Lung (tissue), 12 donors: ENCODE data around the gene RAP1GAP2. TPM values are rescaled to one million over a fixed set of nuclear protein-coding genes. Genes with fewer than 3 reads are reported as not detected.

Source experiments
- ATAC-seq: fragments of 200-7000 bp; cut with Tn5 transposase; one replicate; pipeline ENCODE4 v1.9.1; 2020; ENCODE audit warnings: moderate number of reproducible peaks; ENCODE audit not compliant: insufficient read depth, low FRiP score
- DNase-seq, 3 donors: peaks; one replicate each; pipeline ENCODE4 v3.0.0-alpha.2; 2013 to 2017
- H3K27ac ChIP-seq, 2 donors: one replicate each; pipeline ENCODE4 v1.5.1; 2013; ENCODE audit warnings: mild to moderate bottlenecking in 2 of 2, moderate library complexity in 2 of 2, control low read depth in 1 of 2, inconsistent platforms in 1 of 2, low read depth in 1 of 2, low read length in 1 of 2
- H3K27me3 ChIP-seq, 3 donors: one replicate each; pipeline ENCODE4 v1.5.1; 2013; ENCODE audit warnings: low read length in 2 of 3; ENCODE audit not compliant: control insufficient read depth in 3 of 3, insufficient read depth in 3 of 3
- H3K36me3 ChIP-seq, 4 donors: one replicate each; pipeline ENCODE4 v1.5.1; 2013; ENCODE audit warnings: low read length in 4 of 4, mild to moderate bottlenecking in 1 of 4, moderate library complexity in 1 of 4; ENCODE audit not compliant: control insufficient read depth in 4 of 4, insufficient read depth in 4 of 4
- H3K4me1 ChIP-seq, 5 donors: one replicate each; pipeline ENCODE4 v1.5.1; 2013; ENCODE audit warnings: low read length in 5 of 5, mild to moderate bottlenecking in 2 of 5, moderate library complexity in 1 of 5; ENCODE audit not compliant: control insufficient read depth in 5 of 5, insufficient read depth in 5 of 5
- H3K4me3 ChIP-seq: one replicate; pipeline ENCODE4 v1.5.1; 2013; ENCODE audit warnings: mild to moderate bottlenecking, control low read depth, moderate library complexity
- H3K9ac ChIP-seq, 2 donors: one replicate each; pipeline ENCODE4 v1.5.1; 2013; ENCODE audit warnings: low read length in 2 of 2, control low read depth in 1 of 2; ENCODE audit not compliant: insufficient read depth in 1 of 2
- H3K9me3 ChIP-seq, 4 donors: one replicate each; pipeline ENCODE4 v1.5.1; 2013; ENCODE audit warnings: low read length in 3 of 4, mild to moderate bottlenecking in 1 of 4, moderate library complexity in 1 of 4; ENCODE audit not compliant: control insufficient read depth in 4 of 4, insufficient read depth in 3 of 4
- WGBS, 2 donors: extraction: QIAGEN DNeasy Blood & Tissue Kit; methylation state at CpG; one replicate each; pipeline ENCODE4 v1.1.7; 2013; 5-methylcytosine and 5-hydroxymethylcytosine counted together
- polyA plus RNA-seq, 2 donors: library from polyadenylated mRNA; stranded (reverse); fragments of 200-250 nt; gene quantifications; one replicate each; pipeline ENCODE4 v1.2.1, GENCODE V29; 2013
- total RNA-seq, 2 donors: library from RNA; depleted of rRNA in 1 of 2; stranded (reverse); fragments of >200 nt in 1 of 2; gene quantifications; one replicate each; pipeline ENCODE4 v1.2.1, GENCODE V29; 2014 to 2021
- TF ChIP-seq, protein P1 (sequence below): IDR thresholded peaks from 2 replicates; pipeline ENCODE4 v1.5.1; 2012; ENCODE audit warnings: mild to moderate bottlenecking; ENCODE audit errors: control extremely low read depth, extremely low read depth
- donor health status: control.
- donor health status: control.
- donor health status: Bipolar disorder and iron deficiency.
- donor health status: healthy.
- donor health status: DM: yes; HTN: yes; CAD: no.

RAP1GAP2 gene
- total and polyA plus RNA-seq, 4 donors, result 5.3 to 16.7 (median 6.0) TPM

DNA sequence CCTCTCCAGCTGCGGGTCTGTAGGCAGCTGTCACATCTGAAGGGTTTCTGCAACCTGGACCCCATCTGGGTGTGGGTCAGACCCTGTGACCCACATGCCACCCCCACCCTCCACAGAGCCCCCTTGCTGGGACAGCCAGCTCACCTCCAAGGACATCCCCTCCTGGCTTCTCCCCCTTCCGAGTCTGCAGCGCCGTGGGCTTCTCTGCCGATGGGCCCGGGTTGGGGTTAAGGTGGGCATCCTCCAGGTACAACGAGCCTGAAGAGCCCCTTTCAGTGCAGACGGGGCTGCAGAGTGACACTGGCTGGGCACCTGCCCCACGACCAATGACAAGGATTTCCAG, 238.3 kb downstream of the RAP1GAP2 start:
- Histone ChIP-seq H3K9me3 (no peaks in the 10 kb centered on the region), H3K36me3 (peaks cover 0 to 1% (median 0%) of the 10 kb centered on the region in 4 donors), H3K27ac (no peak overlapping the region), H3K4me3 (no peak overlapping the region), H3K9ac (no peak overlapping the region), H3K27me3 (no peaks in the 10 kb centered on the region), H3K4me1 (peaks cover 0 to 6% (median under 1%) of the 10 kb centered on the region in 5 donors)
- DNase-seq (no peak), ATAC-seq (no peak)
- WGBS, 2 donors, result 81 to 91% methylated on average over 9 of the region's 9 CpGs
- TF ChIP-seq, protein P1, sequence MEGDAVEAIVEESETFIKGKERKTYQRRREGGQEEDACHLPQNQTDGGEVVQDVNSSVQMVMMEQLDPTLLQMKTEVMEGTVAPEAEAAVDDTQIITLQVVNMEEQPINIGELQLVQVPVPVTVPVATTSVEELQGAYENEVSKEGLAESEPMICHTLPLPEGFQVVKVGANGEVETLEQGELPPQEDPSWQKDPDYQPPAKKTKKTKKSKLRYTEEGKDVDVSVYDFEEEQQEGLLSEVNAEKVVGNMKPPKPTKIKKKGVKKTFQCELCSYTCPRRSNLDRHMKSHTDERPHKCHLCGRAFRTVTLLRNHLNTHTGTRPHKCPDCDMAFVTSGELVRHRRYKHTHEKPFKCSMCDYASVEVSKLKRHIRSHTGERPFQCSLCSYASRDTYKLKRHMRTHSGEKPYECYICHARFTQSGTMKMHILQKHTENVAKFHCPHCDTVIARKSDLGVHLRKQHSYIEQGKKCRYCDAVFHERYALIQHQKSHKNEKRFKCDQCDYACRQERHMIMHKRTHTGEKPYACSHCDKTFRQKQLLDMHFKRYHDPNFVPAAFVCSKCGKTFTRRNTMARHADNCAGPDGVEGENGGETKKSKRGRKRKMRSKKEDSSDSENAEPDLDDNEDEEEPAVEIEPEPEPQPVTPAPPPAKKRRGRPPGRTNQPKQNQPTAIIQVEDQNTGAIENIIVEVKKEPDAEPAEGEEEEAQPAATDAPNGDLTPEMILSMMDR, result no peak

DNA sequence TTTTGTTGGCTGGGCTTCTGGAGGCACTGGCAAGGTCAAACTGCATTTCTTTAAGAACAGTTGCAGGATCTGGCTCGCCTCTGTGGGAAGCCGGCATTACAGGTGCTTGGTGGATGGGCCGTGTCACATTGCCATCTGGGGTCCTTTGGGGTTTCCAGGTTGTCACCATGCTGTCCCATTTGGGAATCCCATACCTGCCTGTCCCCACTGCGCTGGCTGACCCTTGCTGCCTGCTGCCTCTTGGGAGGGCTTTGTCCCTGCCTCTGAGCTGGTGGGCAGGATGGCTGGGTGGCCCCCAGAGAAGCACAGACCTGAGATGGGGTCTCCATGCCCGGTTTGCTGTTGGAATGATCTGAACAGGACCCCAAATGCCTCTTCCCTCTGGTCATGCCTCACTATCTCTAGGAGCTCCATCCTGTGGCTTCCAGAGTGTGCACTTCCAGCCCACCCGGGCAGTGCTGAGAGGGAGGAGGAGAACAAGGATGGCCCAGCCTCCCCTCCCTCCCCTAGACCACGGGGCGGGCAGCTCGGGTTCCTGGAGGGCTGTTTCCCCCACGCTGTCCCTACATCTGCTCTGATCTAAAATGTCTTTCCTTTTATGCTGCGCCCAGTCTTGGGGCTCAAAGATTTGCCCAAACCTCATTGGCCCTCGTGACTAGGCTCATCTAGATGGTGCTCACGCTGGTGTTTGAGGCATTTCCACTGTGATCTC, 239.2 kb downstream of the RAP1GAP2 start:
- TF ChIP-seq, protein P1, result no peak
- no peak overlapping the region for H3K27ac ChIP-seq
- peaks cover 0 to 1% (median 0%) of the 10 kb centered on the region in 4 donors for H3K36me3 ChIP-seq
- no peak for ATAC-seq
- no peaks in the 10 kb centered on the region for H3K27me3 ChIP-seq
- H3K4me3 ChIP-seq, result no peak overlapping the region
- H3K9me3 ChIP-seq, result no peaks in the 10 kb centered on the region
- no peak overlapping the region for H3K9ac ChIP-seq
- H3K4me1 ChIP-seq, result peaks cover 0 to 6% (median 0%) of the 10 kb centered on the region in 5 donors
- WGBS, 2 donors, result 71 to 80% methylated on average over 13 of the region's 13 CpGs
- DNase-seq, result no peak

DNA sequence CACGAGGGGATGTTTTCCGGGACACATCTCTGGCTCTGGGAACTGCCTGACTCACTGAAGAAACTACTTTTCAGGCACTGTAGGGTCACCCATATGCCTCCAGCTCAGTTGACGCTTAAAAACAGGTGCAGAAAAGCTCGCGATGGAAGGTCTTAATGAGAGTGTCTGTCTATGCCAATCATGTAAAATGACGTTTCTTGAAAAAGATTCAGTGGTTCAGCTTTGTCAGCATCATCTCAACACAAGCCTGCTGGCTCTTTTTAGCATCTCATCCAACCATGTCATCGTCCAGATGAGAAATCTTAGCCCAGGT, 239.7 kb downstream of the RAP1GAP2 start:
- Histone ChIP-seq H3K27ac (no peak overlapping the region), H3K9ac (no peak overlapping the region), H3K27me3 (no peaks in the 10 kb centered on the region), H3K4me1 (peaks cover 0 to 3% (median 0%) of the 10 kb centered on the region in 5 donors), H3K4me3 (no peak overlapping the region), H3K9me3 (no peaks in the 10 kb centered on the region), H3K36me3 (no peaks in the 10 kb centered on the region)
- 87 to 96% methylated on average over 7 of the region's 7 CpGs for WGBS, 2 donors
- DNase-seq (no peak), ATAC-seq (no peak)
- TF ChIP-seq, protein P1, result no peak

DNA sequence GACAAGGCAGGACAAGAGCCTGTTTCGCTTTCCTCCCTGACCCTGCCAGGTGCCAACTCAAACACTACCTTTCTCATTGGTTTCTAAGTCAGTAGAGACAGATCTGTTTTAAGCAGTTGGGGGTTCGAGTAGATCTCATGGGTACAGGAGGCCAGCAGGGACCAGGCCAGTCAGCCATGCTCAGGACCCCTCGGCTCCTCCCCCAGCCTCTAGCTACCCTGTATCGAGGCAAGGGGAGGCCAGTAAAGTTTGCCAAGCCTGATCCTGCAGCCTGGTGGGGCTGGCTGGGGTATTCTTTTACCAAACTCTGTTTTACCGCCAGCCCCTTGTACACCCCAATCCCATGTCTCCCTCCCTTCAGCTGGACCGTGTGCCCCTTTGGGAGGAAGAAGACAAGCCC, 240.6 kb downstream of the RAP1GAP2 start:
- H3K4me3 ChIP-seq, result no peak overlapping the region
- DNase-seq (no peak), ATAC-seq (no peak)
- H3K36me3 ChIP-seq, result no peaks in the 10 kb centered on the region
- no peak overlapping the region for H3K27ac ChIP-seq
- H3K27me3 ChIP-seq, result no peaks in the 10 kb centered on the region
- WGBS, 2 donors, result 84 to 85% methylated on average over 6 of the region's 6 CpGs
- TF ChIP-seq, protein P1, result no peak
- H3K9ac ChIP-seq, result no peak overlapping the region
- peaks cover 0 to 2% (median 0%) of the 10 kb centered on the region in 4 donors for H3K9me3 ChIP-seq
- H3K4me1 ChIP-seq, result peaks cover 0 to 3% (median 0%) of the 10 kb centered on the region in 5 donors
